Measurements from ENCODE around the gene ENDOU. TPM values are rescaled to one million over a fixed set of nuclear protein-coding genes. Genes with fewer than 3 reads are reported as not detected.

ENDOU gene
- total RNA-seq, 1 experiment from 2014 or later: not detected

DNA sequence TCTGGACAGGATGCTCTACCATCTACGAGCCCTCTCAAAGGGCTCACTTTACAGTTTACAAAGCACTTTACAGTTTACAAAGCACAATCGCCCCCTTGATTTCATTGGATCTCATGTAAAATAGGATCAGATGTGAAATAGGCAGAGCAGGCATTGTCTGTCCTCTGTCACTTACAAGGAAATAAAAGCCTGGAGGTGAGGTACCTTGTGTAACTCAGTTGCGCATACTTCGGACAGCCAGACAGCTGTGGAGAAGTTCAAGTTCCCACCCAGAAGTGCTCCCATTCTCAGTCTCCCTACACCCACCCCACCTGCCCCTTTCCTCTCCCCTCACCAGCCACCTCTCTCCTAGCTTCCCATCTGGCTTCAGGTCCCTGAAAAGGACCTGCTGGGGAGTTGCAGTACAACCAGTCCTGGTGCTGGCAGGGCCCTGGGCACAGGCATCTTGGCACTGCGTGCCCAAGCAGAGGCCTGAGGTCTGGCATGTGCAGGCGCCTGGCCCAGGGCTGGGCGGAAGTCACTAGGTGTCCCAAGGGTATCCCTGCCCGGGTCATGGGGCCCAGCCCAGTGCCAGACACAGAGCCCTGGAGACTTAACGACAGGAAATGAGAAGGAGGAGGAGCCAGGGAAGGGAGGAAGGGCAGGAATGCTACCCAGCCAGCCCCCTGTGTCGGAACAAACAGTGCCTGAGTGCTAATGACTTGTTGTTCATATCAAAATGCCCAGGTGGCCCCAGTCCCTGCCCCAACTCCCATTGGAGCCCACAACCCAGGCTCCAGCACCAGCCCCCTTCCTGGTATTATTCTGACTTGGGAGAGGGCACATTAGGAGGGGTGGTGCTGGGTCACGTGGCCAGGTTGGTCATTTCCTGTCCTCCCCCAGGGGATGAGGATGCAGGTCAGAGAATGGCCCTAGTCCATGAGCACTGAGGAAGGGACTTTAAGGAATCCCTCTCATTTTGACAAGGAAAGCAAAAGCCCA is 28.0 kb upstream of the ENDOU start:
- ATAC-seq (peak; percentile 43), DNase-seq (peak; percentile 64)
- H2AFZ ChIP-seq (ENCODE audit: low read length): peak overlapping the region; percentile 44
- H3K9me3 ChIP-seq (ENCODE audit: low read length): no peaks in the 10 kb centered on the region
- H3K79me2 ChIP-seq (ENCODE audit: low read length): no peaks in the 10 kb centered on the region
- peak overlapping the region; percentile 59 for H3K4me2 ChIP-seq (ENCODE audit: low read length)
- CTCF ChIA-PET: interaction anchor here (0.5 to 0.8 kb wide), 4 partner anchors 9 to 683 kb away, joined by 3 to 7 read pairs (median 4); no protein-coding TSS in a partner anchor
- no peak overlapping the region for H3K4me3 ChIP-seq (ENCODE audit: low read length)
- POLR2A ChIA-PET (ENCODE audit: unreplicated experiment): no interaction called here
- intact Hi-C loops (cut with micrococcal nuclease): loop anchor here (2.0 kb wide), 1 partner anchor 19 kb away; the partner anchor contains the start of gene SLC48A1
- H4K20me1 ChIP-seq (ENCODE audit: low read length): no peaks in the 10 kb centered on the region
- H3K9ac ChIP-seq (ENCODE audit: low read length): no peak overlapping the region
- H3K4me1 ChIP-seq (ENCODE audit: insufficient read depth, low read length): peaks cover 56% of the 10 kb centered on the region
- no peaks in the 10 kb centered on the region for H3K9me2 ChIP-seq (replicated peaks; ENCODE audit: low read length)
- no TSS peak for BruUV-seq (replicated peaks)
- peak overlapping the region; percentile 67 for H3K27ac ChIP-seq (ENCODE audit: low read length)
- H3F3A ChIP-seq (ENCODE audit: low read length, unreplicated experiment): peaks cover 4% of the 10 kb centered on the region
- no peaks in the 10 kb centered on the region for H3K36me3 ChIP-seq (ENCODE audit: low read depth, low read length)
- TF ChIP-seq CTCF (conservative IDR thresholded peaks at IDR 0.05; ENCODE audit: low read depth, low read length): no peak
- no peak for TF ChIP-seq EZH2 (IDR thresholded peaks at IDR 0.05; ENCODE audit: low read length, unreplicated experiment)
- TF ChIP-seq EZH2phosphoT487 (IDR thresholded peaks at IDR 0.05; ENCODE audit: borderline replicate concordance, low read length): no peak
- no peaks in the 10 kb centered on the region for H3K27me3 ChIP-seq (ENCODE audit: low read length)

DNA sequence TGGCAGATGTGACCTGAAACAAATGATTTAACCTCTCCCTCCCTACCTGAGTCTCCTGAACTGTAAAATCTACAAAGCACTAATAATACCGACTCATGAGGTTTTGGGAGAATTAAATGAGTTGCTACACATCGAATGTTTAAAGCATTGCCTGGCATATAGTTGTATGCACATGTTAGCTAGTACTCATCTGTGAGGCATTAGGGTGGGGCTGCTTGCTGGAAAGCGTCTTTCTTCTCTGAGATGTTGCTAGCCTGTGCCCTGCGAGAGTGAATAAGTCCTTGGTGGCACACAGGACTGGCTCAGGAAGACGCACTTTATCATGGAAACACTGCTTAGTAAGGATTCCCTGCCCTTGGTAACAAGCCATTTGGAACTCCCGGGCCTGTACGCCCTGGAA is 27.3 kb upstream of the ENDOU start:
- Histone ChIP-seq H3K4me3 (ENCODE audit: low read length) (no peak overlapping the region), H3K9me3 (ENCODE audit: low read length) (no peaks in the 10 kb centered on the region), H3K27ac (ENCODE audit: low read length) (peak overlapping the region; percentile 67), H3K79me2 (ENCODE audit: low read length) (no peaks in the 10 kb centered on the region), H3K27me3 (ENCODE audit: low read length) (no peaks in the 10 kb centered on the region), H3K4me2 (ENCODE audit: low read length) (peak overlapping the region; percentile 59), H2AFZ (ENCODE audit: low read length) (peak overlapping the region; percentile 44), H3K4me1 (ENCODE audit: insufficient read depth, low read length) (peaks cover 49% of the 10 kb centered on the region), H3K36me3 (ENCODE audit: low read depth, low read length) (no peaks in the 10 kb centered on the region), H4K20me1 (ENCODE audit: low read length) (no peaks in the 10 kb centered on the region), H3K9ac (ENCODE audit: low read length) (peak overlapping the region; percentile 10; the same call in 1 of the 2 replicates), H3F3A (ENCODE audit: low read length, unreplicated experiment) (peaks cover 4% of the 10 kb centered on the region), H3K9me2 (replicated peaks; ENCODE audit: low read length) (no peaks in the 10 kb centered on the region)
- peak; percentile 86 for ATAC-seq
- CTCF ChIA-PET: interaction anchor here (0.5 to 0.8 kb wide), 4 partner anchors 9 to 682 kb away, joined by 3 to 7 read pairs (median 4); no protein-coding TSS in a partner anchor
- DNase-seq: peak; percentile 85
- no peak for TF ChIP-seq EZH2 (IDR thresholded peaks at IDR 0.05; ENCODE audit: low read length, unreplicated experiment)
- TF ChIP-seq CTCF (conservative IDR thresholded peaks at IDR 0.05; ENCODE audit: low read depth, low read length): no peak
- TF ChIP-seq EZH2phosphoT487 (IDR thresholded peaks at IDR 0.05; ENCODE audit: borderline replicate concordance, low read length): no peak
- BruUV-seq (replicated peaks): no TSS peak
- intact Hi-C loops (cut with micrococcal nuclease): loop anchor here (2.0 kb wide), 1 partner anchor 20 kb away; the partner anchor contains the start of gene SLC48A1
- POLR2A ChIA-PET (ENCODE audit: unreplicated experiment): no interaction called here

Measured in PC-3 (cell line).